CD14-positive monocyte (primary cell): Measurements from ENCODE around the gene DNAH14. TPM values are rescaled to one million over a fixed set of nuclear protein-coding genes. Genes with fewer than 3 reads are reported as not detected.
"Not testable (repeated sequence)": the region's sequence is repeated elsewhere in the genome, so short reads cannot be mapped to it uniquely, and the experiment has no call there.

Experiments used
- DNase-seq, 3 donors: peaks; one replicate each; pipeline ENCODE4 v3.0.0-alpha.2; 2011 to 2022
- H2AFZ ChIP-seq: 2 replicates; pipeline ENCODE4 v1.6.0; 2012; ENCODE audit warnings: mild to moderate bottlenecking, low read depth, low read length, inconsistent platforms; ENCODE audit not compliant: insufficient read depth, poor library complexity, severe bottlenecking
- H3K27ac ChIP-seq, 2 donors: 1 replicate in 1 of 2; 2 replicates in 1 of 2; pipeline ENCODE4 v1.5.1; 2012 to 2013; ENCODE audit warnings: low read length in 2 of 2, control low read depth in 1 of 2, inconsistent platforms in 1 of 2, low read depth in 1 of 2, mild to moderate bottlenecking in 1 of 2
- H3K27me3 ChIP-seq, 2 donors: one replicate each; pipeline versions ENCODE4 v1.6.0 to v1.6.1; 2011 to 2013; ENCODE audit warnings: low read length in 2 of 2; ENCODE audit not compliant: control insufficient read depth in 2 of 2, insufficient read depth in 2 of 2
- H3K36me3 ChIP-seq, 2 donors: replicated peaks in 1 of 2; 1 replicate in 1 of 2; 2 replicates in 1 of 2; pipeline versions ENCODE4 v1.5.1 to v1.6.1; 2012 to 2013; ENCODE audit warnings: low read length in 2 of 2, control low read depth in 1 of 2, inconsistent platforms in 1 of 2, mild to moderate bottlenecking in 1 of 2; ENCODE audit not compliant: insufficient read depth in 2 of 2, control insufficient read depth in 1 of 2
- H3K4me1 ChIP-seq, 2 donors: 1 replicate in 1 of 2; 2 replicates in 1 of 2; pipeline versions ENCODE4 v1.5.1 to v1.6.1; 2012 to 2013; ENCODE audit warnings: low read length in 2 of 2, control low read depth in 1 of 2, inconsistent platforms in 1 of 2, mild to moderate bottlenecking in 1 of 2, moderate library complexity in 1 of 2; ENCODE audit not compliant: insufficient read depth in 2 of 2, control insufficient read depth in 1 of 2
- H3K4me2 ChIP-seq: replicated peaks from 2 replicates; pipeline ENCODE3; 2012; ENCODE audit warnings: low read length, moderate library complexity, mild to moderate bottlenecking; ENCODE audit not compliant: poor library complexity, severe bottlenecking; ENCODE audit errors: extremely low read depth
- H3K4me3 ChIP-seq, 3 experiments: fragments of 200-600 bp in 1 of 3; sonication (generic) in 1 of 3; replicated peaks in 1 of 3; 1 replicate in 2 of 3; 2 replicates in 1 of 3; pipeline ENCODE4 v1.5.1; 2011 to 2013; ENCODE audit warnings: low read length in 3 of 3, mild to moderate bottlenecking in 3 of 3, control low read depth in 2 of 3, low read depth in 2 of 3, inconsistent platforms in 1 of 3, moderate library complexity in 1 of 3
- H3K79me2 ChIP-seq: 2 replicates; pipeline ENCODE4 v1.6.0; 2012; ENCODE audit warnings: mild to moderate bottlenecking, control low read depth, inconsistent platforms, low read length, moderate library complexity; ENCODE audit not compliant: insufficient read depth
- H3K9ac ChIP-seq: 2 replicates; pipeline ENCODE4 v1.6.0; 2017; ENCODE audit warnings: low read length, mild to moderate bottlenecking; ENCODE audit not compliant: insufficient read depth, poor library complexity, severe bottlenecking
- H3K9me3 ChIP-seq, 2 donors: replicated peaks in 1 of 2; 1 replicate in 1 of 2; 2 replicates in 1 of 2; pipeline versions ENCODE4 v1.5.1 to v1.6.1; 2012 to 2013; ENCODE audit warnings: low read length in 2 of 2, control low read depth in 1 of 2; ENCODE audit not compliant: control insufficient read depth in 1 of 2, insufficient read depth in 1 of 2
- H4K20me1 ChIP-seq: 2 replicates; pipeline ENCODE4 v1.6.0; 2012; ENCODE audit warnings: mild to moderate bottlenecking, low read length, control low read depth, moderate library complexity; ENCODE audit not compliant: insufficient read depth
- H3K27ac Mint-ChIP-seq, 7 donors: one replicate each; pipeline ENCODE4 v1.8.0; 2020; ENCODE audit warnings: mild to moderate bottlenecking in 7 of 7, mixed read lengths in 7 of 7, moderate library complexity in 6 of 7, inconsistent platforms in 2 of 7
- H3K27me3 Mint-ChIP-seq, 3 donors: one replicate each; pipeline ENCODE4 v1.8.0; 2021 to 2022; ENCODE audit warnings: low read depth in 3 of 3, mild to moderate bottlenecking in 3 of 3, mixed read lengths in 3 of 3, moderate library complexity in 3 of 3, inconsistent platforms in 1 of 3
- H3K36me3 Mint-ChIP-seq, 2 donors: one replicate each; pipeline ENCODE4 v1.8.0; 2020; ENCODE audit warnings: mixed read lengths in 2 of 2, inconsistent platforms in 1 of 2, mild to moderate bottlenecking in 1 of 2
- H3K4me1 Mint-ChIP-seq: one replicate; pipeline ENCODE4 v1.8.0; 2020; ENCODE audit warnings: mild to moderate bottlenecking, mixed read lengths
- H3K4me3 Mint-ChIP-seq, 2 donors: one replicate each; pipeline ENCODE4 v1.8.0; 2020; ENCODE audit warnings: mild to moderate bottlenecking in 2 of 2, mixed read lengths in 2 of 2, moderate library complexity in 1 of 2
- H3K9me3 Mint-ChIP-seq, 7 donors: one replicate each; pipeline ENCODE4 v1.8.0; 2020 to 2022; ENCODE audit warnings: mixed read lengths in 7 of 7, mild to moderate bottlenecking in 6 of 7, moderate library complexity in 6 of 7, inconsistent platforms in 2 of 7
- WGBS: methylation state at CpG from one replicate; pipeline ENCODE4 v1.1.5; 2013; ENCODE audit warnings: missing lambda C conversion rate; ENCODE audit not compliant: insufficient coverage; 5-methylcytosine and 5-hydroxymethylcytosine counted together
- intact Hi-C, 2 donors: fragments of 100-400 bp; cut with micrococcal nuclease; formaldehyde crosslinking; loops; one replicate each; pipeline versions ENCODE4 v1.15.0 to v1.15.1; 2023
- polyA plus RNA-seq, 3 donors: library from polyadenylated mRNA; depleted of rRNA in 1 of 3; unstranded in 2 of 3; stranded (reverse) in 1 of 3; fragments of 300-500 nt in 2 of 3; fragments of >200 nt in 1 of 3; fragmentation: Illumina TruSeq in 2 of 3; gene quantifications; 1 replicate in 2 of 3; 2 replicates in 1 of 3; pipeline ENCODE4 v1.2.3, GENCODE V29; 2012 to 2021
- TF ChIP-seq, protein P1 (sequence below): fragments of 200-600 bp; IDR thresholded peaks from one replicate; pipeline ENCODE4 v1.8.0; 2022; ENCODE audit warnings: antibody characterized with exemption, mild to moderate bottlenecking

The DNAH14 gene
- polyA plus RNA-seq, 3 donors: 0.83 TPM; not detected in 2

DNA sequence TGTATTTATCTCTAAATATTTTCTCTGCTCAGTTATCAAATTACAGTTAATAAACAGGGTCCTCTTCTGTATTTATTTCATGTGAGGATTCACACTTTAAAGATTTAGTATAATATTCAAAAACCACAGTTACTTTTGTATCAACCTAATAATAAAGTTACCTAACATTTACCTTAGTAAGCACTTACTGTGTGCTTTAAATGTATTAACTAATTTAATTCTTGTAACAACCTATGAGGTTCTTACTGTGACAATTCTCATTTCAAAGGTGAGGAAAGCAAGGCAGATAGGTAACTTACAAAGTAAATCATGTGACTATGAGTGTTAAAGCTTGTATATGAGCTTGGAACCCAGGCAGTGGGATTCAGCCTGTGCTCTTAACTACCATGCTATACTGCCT, 30.2 kb downstream of the DNAH14 start:
- H3K27me3 ChIP-seq: no peaks in the 10 kb centered on the region
- Mint-ChIP-seq H3K4me3 (no peak overlapping the region), H3K9me3 (no peaks in the 10 kb centered on the region), H3K4me1 (no peaks in the 10 kb centered on the region), H3K27ac (no peak overlapping the region), H3K27me3 (no peaks in the 10 kb centered on the region), H3K36me3 (no peaks in the 10 kb centered on the region)
- TF ChIP-seq, protein P1, sequence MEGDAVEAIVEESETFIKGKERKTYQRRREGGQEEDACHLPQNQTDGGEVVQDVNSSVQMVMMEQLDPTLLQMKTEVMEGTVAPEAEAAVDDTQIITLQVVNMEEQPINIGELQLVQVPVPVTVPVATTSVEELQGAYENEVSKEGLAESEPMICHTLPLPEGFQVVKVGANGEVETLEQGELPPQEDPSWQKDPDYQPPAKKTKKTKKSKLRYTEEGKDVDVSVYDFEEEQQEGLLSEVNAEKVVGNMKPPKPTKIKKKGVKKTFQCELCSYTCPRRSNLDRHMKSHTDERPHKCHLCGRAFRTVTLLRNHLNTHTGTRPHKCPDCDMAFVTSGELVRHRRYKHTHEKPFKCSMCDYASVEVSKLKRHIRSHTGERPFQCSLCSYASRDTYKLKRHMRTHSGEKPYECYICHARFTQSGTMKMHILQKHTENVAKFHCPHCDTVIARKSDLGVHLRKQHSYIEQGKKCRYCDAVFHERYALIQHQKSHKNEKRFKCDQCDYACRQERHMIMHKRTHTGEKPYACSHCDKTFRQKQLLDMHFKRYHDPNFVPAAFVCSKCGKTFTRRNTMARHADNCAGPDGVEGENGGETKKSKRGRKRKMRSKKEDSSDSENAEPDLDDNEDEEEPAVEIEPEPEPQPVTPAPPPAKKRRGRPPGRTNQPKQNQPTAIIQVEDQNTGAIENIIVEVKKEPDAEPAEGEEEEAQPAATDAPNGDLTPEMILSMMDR: no peak
- no peaks in the 10 kb centered on the region for H3K4me1 ChIP-seq
- intact Hi-C loops: no loop called here
- no peaks in the 10 kb centered on the region for H3K79me2 ChIP-seq
- no peaks in the 10 kb centered on the region for H4K20me1 ChIP-seq
- H3K27ac ChIP-seq: no peak overlapping the region
- H2AFZ ChIP-seq: no peak overlapping the region
- H3K36me3 ChIP-seq: no peaks in the 10 kb centered on the region
- H3K9me3 ChIP-seq: no peaks in the 10 kb centered on the region
- no peak for DNase-seq
- H3K4me3 ChIP-seq: no peak overlapping the region
- no peak overlapping the region for H3K4me2 ChIP-seq
- no peak overlapping the region for H3K9ac ChIP-seq

DNA sequence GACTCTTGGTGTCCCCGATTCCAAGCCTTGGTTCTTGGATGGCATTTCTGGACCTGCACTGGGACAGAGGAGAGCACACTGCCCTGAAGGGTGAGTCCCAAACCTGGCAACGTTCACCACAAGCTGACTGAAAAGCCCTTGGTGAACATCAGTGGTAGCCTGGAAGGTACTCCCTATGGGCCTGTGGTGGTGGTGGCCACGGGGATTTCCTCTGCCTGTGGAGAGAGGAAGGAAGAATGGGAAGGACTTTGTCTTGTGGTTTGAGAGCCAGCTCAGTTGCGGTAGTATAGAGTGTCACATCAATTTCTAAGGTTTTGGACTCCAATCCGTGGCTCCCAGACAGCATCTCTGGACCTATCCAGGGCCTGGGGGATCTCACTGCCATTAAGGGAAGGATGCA, 50.7 kb downstream of the DNAH14 start:
- TF ChIP-seq, protein P1: no peak
- no peak overlapping the region for H3K9ac ChIP-seq
- peaks cover 0 to 5% of the 10 kb centered on the region in 2 donors for H3K9me3 ChIP-seq
- H3K9me3 Mint-ChIP-seq: peaks cover 5 to 21% (median 14%) of the 10 kb centered on the region in 7 donors
- no peaks in the 10 kb centered on the region for H3K36me3 Mint-ChIP-seq
- DNase-seq: no peak
- H3K4me2 ChIP-seq: no peak overlapping the region
- intact Hi-C loops: no loop called here
- H3K27me3 ChIP-seq: no peaks in the 10 kb centered on the region
- no peaks in the 10 kb centered on the region for H4K20me1 ChIP-seq
- peaks cover 0 to under 1% (median 0%) of the 10 kb centered on the region in 3 donors for H3K27me3 Mint-ChIP-seq
- H3K4me3 ChIP-seq: no peak overlapping the region
- H3K79me2 ChIP-seq: no peaks in the 10 kb centered on the region
- no peak overlapping the region for H3K4me3 Mint-ChIP-seq
- H3K4me1 Mint-ChIP-seq: no peaks in the 10 kb centered on the region
- H3K4me1 ChIP-seq: no peaks in the 10 kb centered on the region
- H3K27ac ChIP-seq: no peak overlapping the region
- H3K27ac Mint-ChIP-seq: no peak overlapping the region
- WGBS: 38% methylated on average over 4 of the region's 5 CpGs
- no peak overlapping the region for H2AFZ ChIP-seq
- no peaks in the 10 kb centered on the region for H3K36me3 ChIP-seq

DNA sequence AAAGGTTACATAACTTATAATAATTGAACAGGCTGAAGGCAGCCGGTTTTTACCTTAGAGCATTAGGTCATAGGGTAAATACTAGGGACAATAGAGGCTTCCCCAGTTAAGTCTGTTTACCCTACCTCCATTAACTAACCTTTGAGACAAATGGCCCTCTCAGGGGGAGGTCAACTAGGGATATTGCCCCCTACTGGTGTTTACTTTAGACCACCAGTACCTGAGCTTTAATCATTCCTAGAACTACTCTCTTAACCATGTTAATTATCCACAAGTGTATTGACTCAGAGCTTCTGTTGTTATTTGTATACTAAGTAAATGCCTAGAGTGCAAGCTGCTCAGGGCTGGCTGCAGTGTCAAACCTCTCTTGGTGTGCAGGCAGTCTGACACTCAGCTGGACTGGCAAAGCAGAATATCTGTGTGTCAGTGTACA, 52.5 kb downstream of the DNAH14 start:
- H3K9me3 Mint-ChIP-seq: peaks cover 5 to 18% (median 15%) of the 10 kb centered on the region in 7 donors
- H3K36me3 ChIP-seq, H3K9ac ChIP-seq, H3K4me2 ChIP-seq, intact Hi-C loops, DNase-seq, H3K79me2 ChIP-seq, H3K27ac ChIP-seq, H3K4me1 ChIP-seq, H3K36me3 Mint-ChIP-seq, H3K4me3 Mint-ChIP-seq, H3K27me3 Mint-ChIP-seq, H4K20me1 ChIP-seq, H3K9me3 ChIP-seq, H3K27me3 ChIP-seq, H2AFZ ChIP-seq, H3K4me3 ChIP-seq, H3K4me1 Mint-ChIP-seq, H3K27ac Mint-ChIP-seq: not testable (repeated sequence)
- WGBS: no CpG with 5 or more reads among the region's 1 CpG
